DND-41 (cell line): Measurements from ENCODE around the gene MYCBPAP.

ENCODE experiments used
- ATAC-seq: fragments of 200-7000 bp; cut with Tn5 transposase; 3 replicates; pipeline ENCODE4 v1.9.1; 2021; ENCODE audit warnings: low read depth; ENCODE audit not compliant: insufficient read depth
- DNase-seq: peaks from one replicate; pipeline ENCODE4 v3.0.0-alpha.2; 2020
- H2AFZ ChIP-seq: 2 replicates; pipeline ENCODE4 v1.6.0; 2012; ENCODE audit warnings: low read depth, low read length
- H3K27ac ChIP-seq: 2 replicates; pipeline ENCODE4 v1.5.1; 2012; ENCODE audit warnings: low read length, inconsistent platforms
- H3K27me3 ChIP-seq: fragments of 200-600 bp; sonication (generic); 2 replicates; pipeline ENCODE4 v1.6.0; 2012; ENCODE audit warnings: low read length, mild to moderate bottlenecking, inconsistent platforms; ENCODE audit not compliant: insufficient read depth, poor library complexity
- H3K36me3 ChIP-seq: 2 replicates; pipeline ENCODE4 v1.5.1; 2012; ENCODE audit warnings: low read length, inconsistent platforms; ENCODE audit not compliant: insufficient read depth
- H3K4me1 ChIP-seq: 2 replicates; pipeline ENCODE4 v1.5.1; 2012; ENCODE audit warnings: mild to moderate bottlenecking, low read length; ENCODE audit not compliant: insufficient read depth
- H3K4me2 ChIP-seq: 2 replicates; pipeline ENCODE4 v1.6.0; 2012; ENCODE audit warnings: mild to moderate bottlenecking, moderate library complexity, low read length, inconsistent platforms; ENCODE audit not compliant: insufficient read depth
- H3K4me3 ChIP-seq, 2 experiments: fragments of 200-600 bp in 1 of 2; shearing (Covaris generic) in 1 of 2; 2 replicates each; pipeline ENCODE4 v1.5.1; 2012 to 2016; ENCODE audit warnings: inconsistent platforms in 2 of 2, low read length in 2 of 2, mild to moderate bottlenecking in 2 of 2, low read depth in 1 of 2, moderate library complexity in 1 of 2
- H3K79me2 ChIP-seq: 2 replicates; pipeline ENCODE4 v1.6.0; 2012; ENCODE audit warnings: low read length, inconsistent platforms; ENCODE audit not compliant: insufficient read depth
- H3K9ac ChIP-seq: 2 replicates; pipeline ENCODE4 v1.6.0; 2012; ENCODE audit warnings: low read depth, mild to moderate bottlenecking, inconsistent platforms, low read length, moderate library complexity
- H3K9me3 ChIP-seq: 2 replicates; pipeline ENCODE4 v1.5.1; 2012; ENCODE audit warnings: low read length, moderate library complexity, mild to moderate bottlenecking, inconsistent platforms; ENCODE audit not compliant: insufficient read depth, severe bottlenecking
- H4K20me1 ChIP-seq: 2 replicates; pipeline ENCODE4 v1.6.0; 2012; ENCODE audit warnings: low read length; ENCODE audit not compliant: insufficient read depth
- CTCF ChIP-seq: IDR thresholded peaks from 2 replicates; pipeline ENCODE4 v1.5.1; 2012; ENCODE audit warnings: borderline replicate concordance, low read length, moderate library complexity, mild to moderate bottlenecking; ENCODE audit not compliant: poor library complexity, severe bottlenecking; ENCODE audit errors: extremely low read depth
- EZH2 ChIP-seq: IDR thresholded peaks from 3 replicates; pipeline ENCODE4 v1.6.1; 2012; ENCODE audit warnings: borderline replicate concordance, low read depth, mild to moderate bottlenecking, moderate library complexity, low read length, inconsistent platforms; ENCODE audit not compliant: severe bottlenecking

MYCBPAP gene

GRCh38 chr17:50495918-50496317, 12.3 kb upstream of the MYCBPAP start:
- no peak overlapping the region for H3K4me2 ChIP-seq
- H3K27me3 ChIP-seq, result no peaks in the 10 kb centered on the region
- no peak overlapping the region for H3K4me3 ChIP-seq
- H2AFZ ChIP-seq, result no peak overlapping the region
- H3K9me3 ChIP-seq, result no peaks in the 10 kb centered on the region
- H4K20me1 ChIP-seq, result no peaks in the 10 kb centered on the region
- no peak overlapping the region for H3K27ac ChIP-seq
- H3K36me3 ChIP-seq, result no peaks in the 10 kb centered on the region
- H3K4me1 ChIP-seq, result no peaks in the 10 kb centered on the region
- ATAC-seq, result no peak
- H3K9ac ChIP-seq, result no peak overlapping the region
- TF ChIP-seq EZH2, result no peak
- no peak for TF ChIP-seq CTCF
- no peaks in the 10 kb centered on the region for H3K79me2 ChIP-seq
- no peak for DNase-seq

- Histone ChIP-seq H3K9ac (no peak overlapping the region), H3K4me3 (no peak overlapping the region), H3K27ac (no peak overlapping the region), H3K36me3 (no peaks in the 10 kb centered on the region), H4K20me1 (no peaks in the 10 kb centered on the region), H2AFZ (no peak overlapping the region), H3K9me3 (no peaks in the 10 kb centered on the region), H3K4me1 (no peaks in the 10 kb centered on the region), H3K79me2 (no peaks in the 10 kb centered on the region), H3K27me3 (no peaks in the 10 kb centered on the region), H3K4me2 (no peak overlapping the region)
- TF ChIP-seq CTCF, result no peak
- no peak for TF ChIP-seq EZH2
- DNase-seq (no peak), ATAC-seq (no peak)
These were observed 10.0 kb upstream of the MYCBPAP start for GRCh38 chr17:50498021-50498874.

GRCh38 chr17:50499270-50499669, 9.0 kb upstream of the MYCBPAP start:
- no peaks in the 10 kb centered on the region for H3K36me3 ChIP-seq
- H3K4me2 ChIP-seq, result no peak overlapping the region
- H4K20me1 ChIP-seq, result no peaks in the 10 kb centered on the region
- H3K4me3 ChIP-seq, result no peak overlapping the region
- ATAC-seq (no peak), DNase-seq (no peak)
- H3K4me1 ChIP-seq, result 0 out of 2 replicates have a peak, but pooled peaks cover 2% of the 10 kb centered on the region
- peaks cover 3% of the 10 kb centered on the region for H3K27me3 ChIP-seq
- no peak overlapping the region for H2AFZ ChIP-seq
- no peaks in the 10 kb centered on the region for H3K9me3 ChIP-seq
- no peak overlapping the region for H3K9ac ChIP-seq
- TF ChIP-seq CTCF, result no peak
- no peak for TF ChIP-seq EZH2
- no peak overlapping the region for H3K27ac ChIP-seq
- H3K79me2 ChIP-seq, result no peaks in the 10 kb centered on the region
